T-helper 1 cell (primary cell): ENCODE results near the gene CDYL2.
A peak's percentile ranks its signal among the peaks of the same experiment; 100 is the strongest.

Source experiments
- DNase-seq, 5 donors: peaks; one replicate each; pipeline ENCODE4 v3.0.0-alpha.2; 2012 to 2020

The CDYL2 gene

GRCh38 chr16:80587071-80587470 lies 217.3 kb downstream of the CDYL2 start:
- DNase-seq: no peak

GRCh38 chr16:80586476-80586875 lies 217.9 kb downstream of the CDYL2 start:
- DNase-seq: no peak

- peak in 1 of 5 donors; percentile 85 for DNase-seq
Measured at GRCh38 chr16:80585764-80586163, 218.6 kb downstream of the CDYL2 start.

- DNase-seq: peak in 1 of 5 donors; percentile 80
Measured at GRCh38 chr16:80583466-80583865, 220.9 kb downstream of the CDYL2 start.

GRCh38 chr16:80580109-80580832 lies 224.1 kb downstream of the CDYL2 start:
- DNase-seq: peak; percentile 17 to 97 (median 31)

GRCh38 chr16:80577485-80578280 lies 226.7 kb downstream of the CDYL2 start:
- DNase-seq: no peak

GRCh38 chr16:80576343-80576912 lies 228.0 kb downstream of the CDYL2 start:
- no peak for DNase-seq

GRCh38 chr16:80573700-80574120 lies 230.7 kb downstream of the CDYL2 start:
- DNase-seq: no peak

- DNase-seq: peak in 1 of 5 donors; percentile 57
Measured at GRCh38 chr16:80570106-80570478, 234.3 kb downstream of the CDYL2 start.

GRCh38 chr16:80569440-80570105 lies 234.8 kb downstream of the CDYL2 start:
- peak in 3 of 5 donors; percentile 8 to 89 (median 13) for DNase-seq

GRCh38 chr16:80564394-80564793 lies 240.0 kb downstream of the CDYL2 start:
- DNase-seq: peak in 1 of 5 donors; percentile 45

- no peak for DNase-seq
Measured at GRCh38 chr16:80563066-80563465, 241.3 kb downstream of the CDYL2 start.

- DNase-seq: no peak
Measured at GRCh38 chr16:80559369-80559768, 245.0 kb downstream of the CDYL2 start.

- DNase-seq: no peak
Measured at GRCh38 chr16:80557037-80557436, 247.4 kb downstream of the CDYL2 start.

- DNase-seq: no peak
Measured at GRCh38 chr16:80556481-80556880, 247.9 kb downstream of the CDYL2 start.

- peak in 1 of 5 donors; percentile 7 for DNase-seq
Measured at GRCh38 chr16:80554033-80554432, 250.4 kb downstream of the CDYL2 start.

- no peak for DNase-seq
Measured at GRCh38 chr16:80552277-80552676, 252.1 kb downstream of the CDYL2 start.
